CD4-positive, CD25-positive, alpha-beta regulatory T cell (primary cell): ENCODE results near the gene ACIN1. TPM values are rescaled to one million over a fixed set of nuclear protein-coding genes. Genes with fewer than 3 reads are reported as not detected.

Experiments used
- ATAC-seq, 2 donors: fragments of 150-1000 bp; cut with Tn5 transposase; one replicate each; pipeline ENCODE4 v1.10.0; 2021; ENCODE audit warnings: low read depth in 2 of 2, moderate number of reproducible peaks in 2 of 2, moderate library complexity in 1 of 2
- DNase-seq, 3 donors: peaks; one replicate each; pipeline versions ENCODE4 v3.0.0 to v3.0.0-alpha.2; 2012 to 2022; ENCODE audit warnings: mixed read lengths in 1 of 3
- H3K27ac ChIP-seq: one replicate; pipeline ENCODE4 v1.7.0; 2013; ENCODE audit warnings: mild to moderate bottlenecking, low read length; ENCODE audit not compliant: insufficient read depth, poor library complexity, severe bottlenecking
- H3K27me3 ChIP-seq: one replicate; pipeline ENCODE4 v1.7.0; 2013; ENCODE audit warnings: low read length; ENCODE audit not compliant: control insufficient read depth, insufficient read depth
- H3K36me3 ChIP-seq: one replicate; pipeline ENCODE4 v1.7.0; 2013; ENCODE audit warnings: mild to moderate bottlenecking, low read length, moderate library complexity; ENCODE audit not compliant: control insufficient read depth, insufficient read depth
- H3K4me1 ChIP-seq: 2 replicates; pipeline ENCODE4 v1.7.0; 2013; ENCODE audit warnings: mild to moderate bottlenecking, low read length; ENCODE audit not compliant: insufficient read depth, control insufficient read depth, poor library complexity, severe bottlenecking
- H3K4me3 ChIP-seq: one replicate; pipeline ENCODE4 v1.7.0; 2013; ENCODE audit warnings: low read depth, mild to moderate bottlenecking, low read length, moderate library complexity
- H3K9me3 ChIP-seq, 2 experiments: 1 replicate in 1 of 2; 2 replicates in 1 of 2; pipeline ENCODE4 v1.7.0; 2013; ENCODE audit warnings: low read length in 2 of 2, mild to moderate bottlenecking in 1 of 2, moderate library complexity in 1 of 2; ENCODE audit not compliant: control insufficient read depth in 2 of 2
- H3K27ac Mint-ChIP-seq, 3 donors: one replicate each; pipeline ENCODE4 v1.8.0; 2020 to 2022; ENCODE audit warnings: mild to moderate bottlenecking in 3 of 3, mixed read lengths in 3 of 3, moderate library complexity in 2 of 3
- H3K27me3 Mint-ChIP-seq: one replicate; pipeline ENCODE4 v1.8.0; 2022; ENCODE audit warnings: mild to moderate bottlenecking, mixed read lengths
- H3K36me3 Mint-ChIP-seq: one replicate; pipeline ENCODE4 v1.8.0; 2020; ENCODE audit warnings: mixed read lengths
- H3K4me1 Mint-ChIP-seq, 4 donors: one replicate each; pipeline ENCODE4 v1.8.0; 2020 to 2022; ENCODE audit warnings: mixed read lengths in 4 of 4, mild to moderate bottlenecking in 1 of 4
- H3K4me3 Mint-ChIP-seq, 4 donors: one replicate each; pipeline ENCODE4 v1.8.0; 2020 to 2022; ENCODE audit warnings: mild to moderate bottlenecking in 4 of 4, mixed read lengths in 4 of 4, moderate library complexity in 3 of 4
- H3K9me3 Mint-ChIP-seq, 7 donors: one replicate each; pipeline ENCODE4 v1.8.0; 2020 to 2022; ENCODE audit warnings: mixed read lengths in 7 of 7, mild to moderate bottlenecking in 3 of 7, moderate library complexity in 2 of 7
- polyA plus RNA-seq, 4 donors: library from polyadenylated mRNA; unstranded; fragments of 300-500 nt; fragmentation: Illumina TruSeq; gene quantifications; one replicate each; pipeline ENCODE4 v1.2.3, GENCODE V29; 2021
- total RNA-seq: library from RNA; stranded (reverse); gene quantifications from one replicate; pipeline ENCODE4 v1.2.3, GENCODE V29; 2022

Gene ACIN1
- total and polyA plus RNA-seq, 5 donors from 2014 or later: 6.8 to 340 (median 7.7) TPM

DNA sequence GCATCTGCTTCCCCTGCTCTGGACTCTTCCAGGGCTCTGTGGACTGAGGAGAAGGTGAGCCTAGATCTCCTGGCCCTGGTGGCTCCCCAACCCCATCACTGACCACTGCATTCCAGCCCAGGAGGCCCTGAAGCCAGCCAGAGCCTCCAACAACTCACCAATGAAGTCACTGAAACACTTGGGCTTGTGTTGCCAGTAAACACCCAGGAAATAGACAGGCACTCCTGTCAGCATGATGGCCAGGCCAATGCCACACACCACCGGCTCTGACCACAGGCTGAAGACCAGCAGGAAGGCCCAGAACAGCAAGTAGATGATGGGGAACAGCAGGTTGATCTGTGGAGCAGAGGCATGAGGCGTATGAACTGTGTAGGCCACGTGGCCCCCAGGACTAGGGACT, 32.9 kb upstream of the ACIN1 start:
- no peak overlapping the region for H3K27ac ChIP-seq
- peaks cover 2% of the 10 kb centered on the region for H3K27me3 ChIP-seq
- peaks cover 0 to 7% (median 3%) of the 10 kb centered on the region in 4 donors for H3K4me1 Mint-ChIP-seq
- H3K9me3 Mint-ChIP-seq: no peaks in the 10 kb centered on the region
- ATAC-seq: no peak
- H3K36me3 ChIP-seq: no peaks in the 10 kb centered on the region
- no peaks in the 10 kb centered on the region for H3K9me3 ChIP-seq
- DNase-seq: no peak
- H3K4me3 Mint-ChIP-seq: no peak overlapping the region
- no peak overlapping the region for H3K4me3 ChIP-seq
- H3K36me3 Mint-ChIP-seq: no peaks in the 10 kb centered on the region
- H3K4me1 ChIP-seq: no peaks in the 10 kb centered on the region
- H3K27me3 Mint-ChIP-seq: peaks cover 12% of the 10 kb centered on the region
- no peak overlapping the region for H3K27ac Mint-ChIP-seq

DNA sequence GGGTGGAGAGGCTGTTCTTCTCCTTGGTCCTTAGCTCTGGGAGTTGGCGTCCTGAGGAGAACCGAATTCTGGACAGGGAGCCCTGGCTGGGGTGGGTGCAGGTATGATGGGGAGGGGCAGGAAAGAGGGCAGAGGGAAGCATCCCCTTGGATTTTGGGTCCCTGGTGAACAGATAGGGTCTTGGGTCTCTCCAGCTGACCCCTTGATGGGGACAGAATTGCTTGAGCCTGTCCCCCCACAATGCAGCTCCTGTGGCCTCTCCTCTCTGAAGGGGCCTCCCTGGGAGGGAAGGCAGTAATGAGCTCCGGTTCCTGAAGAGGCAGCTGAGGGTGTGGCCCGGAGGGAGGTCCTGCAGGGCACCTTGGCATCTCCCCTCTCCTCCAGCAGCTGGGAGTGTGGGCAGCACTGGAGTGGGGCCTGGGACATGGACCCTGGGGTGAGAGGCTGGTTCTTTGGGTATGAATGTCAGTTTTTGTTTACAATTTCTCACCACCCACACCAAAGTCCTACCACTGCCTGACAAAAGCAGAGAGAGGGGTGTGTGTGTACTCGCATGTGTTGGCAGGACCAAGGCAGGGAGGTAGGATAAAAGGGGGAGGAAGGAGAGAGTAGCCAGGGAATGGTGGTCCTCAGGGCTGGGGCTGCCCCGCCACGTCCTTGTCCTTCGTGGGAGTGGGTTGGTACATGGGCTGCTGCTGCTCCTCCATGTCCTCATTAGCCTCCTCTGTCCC, 31.8 kb upstream of the ACIN1 start:
- Mint-ChIP-seq H3K4me3 (no peak overlapping the region), H3K27ac (no peak overlapping the region), H3K36me3 (no peaks in the 10 kb centered on the region), H3K9me3 (no peaks in the 10 kb centered on the region), H3K27me3 (peaks cover 12% of the 10 kb centered on the region), H3K4me1 (peaks cover 0 to 9% (median 4%) of the 10 kb centered on the region in 4 donors)
- no peak for ATAC-seq
- Histone ChIP-seq H3K27me3 (peaks cover 2% of the 10 kb centered on the region), H3K9me3 (no peaks in the 10 kb centered on the region), H3K4me1 (no peaks in the 10 kb centered on the region), H3K36me3 (no peaks in the 10 kb centered on the region), H3K4me3 (no peak overlapping the region), H3K27ac (no peak overlapping the region)
- DNase-seq: no peak

DNA sequence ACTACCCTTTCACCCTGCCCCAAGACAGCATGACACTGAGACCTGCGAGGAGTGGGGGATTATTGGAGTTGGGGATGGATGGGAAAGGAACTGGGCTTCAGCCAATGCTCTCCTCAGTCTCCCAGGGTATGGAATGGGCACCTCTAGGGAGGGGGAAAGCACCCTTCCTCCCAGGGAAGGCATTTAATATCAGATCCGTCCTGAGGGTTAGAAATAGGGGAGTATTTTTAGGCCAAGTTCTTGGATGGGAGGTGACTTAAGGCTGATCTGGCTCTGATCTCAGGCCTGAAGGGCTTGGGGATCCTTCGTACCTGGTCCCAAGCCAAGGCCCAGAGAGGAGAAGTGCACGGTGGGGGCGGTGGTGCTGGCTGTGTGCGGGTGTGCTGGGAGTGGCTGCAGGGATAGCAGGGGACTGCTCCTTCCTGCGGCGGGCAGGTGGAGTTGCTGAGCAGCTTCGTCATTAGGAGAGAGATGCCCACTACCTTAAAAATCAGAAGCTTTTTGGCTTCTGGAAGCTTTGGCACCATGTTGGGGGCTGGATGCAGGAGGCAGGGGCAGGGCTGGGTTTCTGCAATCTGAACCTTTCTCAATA, 31.1 kb upstream of the ACIN1 start:
- Histone ChIP-seq H3K4me1 (peaks cover 7% of the 10 kb centered on the region), H3K9me3 (no peaks in the 10 kb centered on the region), H3K27me3 (peaks cover 2% of the 10 kb centered on the region), H3K27ac (no peak overlapping the region), H3K36me3 (no peaks in the 10 kb centered on the region), H3K4me3 (no peak overlapping the region)
- Mint-ChIP-seq H3K4me3 (no peak overlapping the region), H3K9me3 (no peaks in the 10 kb centered on the region), H3K4me1 (peaks cover 0 to 16% (median 9%) of the 10 kb centered on the region in 4 donors), H3K27ac (no peak overlapping the region), H3K36me3 (no peaks in the 10 kb centered on the region), H3K27me3 (peaks cover 8% of the 10 kb centered on the region)
- no peak for ATAC-seq
- DNase-seq: no peak

DNA sequence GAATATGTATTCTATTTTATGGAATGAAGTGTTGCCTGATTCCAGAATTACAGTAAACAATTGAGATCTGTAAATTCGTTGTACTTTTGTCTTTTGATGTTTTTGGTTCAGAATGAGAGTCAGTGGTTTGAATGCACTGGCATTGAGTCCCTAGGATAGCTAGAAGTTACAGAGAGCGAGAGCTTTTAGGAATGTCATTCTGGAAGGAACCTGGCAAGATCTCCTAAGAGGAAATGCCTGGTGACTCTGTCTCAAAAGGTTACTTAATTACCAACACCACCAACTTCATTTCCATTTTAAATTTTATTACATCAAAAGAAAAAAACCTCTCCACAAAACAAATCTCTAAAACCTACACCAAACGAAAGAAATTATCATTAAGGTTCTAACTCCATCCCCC, 30.1 kb upstream of the ACIN1 start:
- no peaks in the 10 kb centered on the region for H3K36me3 Mint-ChIP-seq
- H3K4me3 Mint-ChIP-seq: no peak overlapping the region
- peak overlapping the region in 1 of 3 donors; percentile 28 for H3K27ac Mint-ChIP-seq
- no peaks in the 10 kb centered on the region for H3K9me3 Mint-ChIP-seq
- H3K4me3 ChIP-seq: no peak overlapping the region
- H3K27me3 ChIP-seq: no peaks in the 10 kb centered on the region
- H3K4me1 ChIP-seq: peaks cover 17% of the 10 kb centered on the region
- H3K27me3 Mint-ChIP-seq: no peaks in the 10 kb centered on the region
- H3K27ac ChIP-seq: no peak overlapping the region
- H3K36me3 ChIP-seq: no peaks in the 10 kb centered on the region
- DNase-seq: no peak
- H3K9me3 ChIP-seq: no peaks in the 10 kb centered on the region
- H3K4me1 Mint-ChIP-seq: peaks cover 0 to 26% (median 18%) of the 10 kb centered on the region in 4 donors
- ATAC-seq: no peak

DNA sequence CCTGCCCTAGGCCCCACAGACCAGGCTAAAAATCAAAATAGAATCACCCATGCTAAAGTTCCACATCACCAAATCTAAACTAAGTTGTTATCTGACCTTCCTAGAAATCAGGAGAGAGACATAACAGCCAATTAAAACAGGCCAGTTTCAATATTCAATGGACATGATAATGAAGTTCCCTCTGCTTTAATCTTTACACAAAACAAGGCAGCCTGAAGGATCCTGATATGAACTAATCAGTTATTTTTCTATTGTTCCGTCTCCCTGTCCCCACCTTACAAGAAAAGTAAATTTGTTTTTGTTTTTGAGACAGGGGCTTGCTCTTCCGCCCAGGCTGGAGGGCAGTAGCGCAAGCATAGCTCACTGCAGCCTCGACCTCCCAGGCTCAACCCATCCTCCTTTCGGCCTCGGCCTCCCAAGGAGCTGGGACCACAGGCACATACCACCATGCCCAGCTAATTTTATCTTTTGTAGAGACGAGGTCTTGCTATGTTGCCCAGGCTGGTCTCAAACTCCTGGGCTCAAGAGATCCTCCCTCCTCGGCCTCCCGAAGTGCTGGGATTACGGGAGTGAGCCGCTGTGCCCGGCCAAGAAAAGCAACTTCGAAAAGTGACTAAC, 29.5 kb upstream of the ACIN1 start:
- Mint-ChIP-seq H3K4me3 (no peak overlapping the region), H3K27me3 (no peaks in the 10 kb centered on the region), H3K9me3 (no peaks in the 10 kb centered on the region), H3K27ac (no peak overlapping the region), H3K36me3 (no peaks in the 10 kb centered on the region), H3K4me1 (peaks cover 0 to 31% (median 22%) of the 10 kb centered on the region in 4 donors)
- no peaks in the 10 kb centered on the region for H3K27me3 ChIP-seq
- no peak for ATAC-seq
- H3K4me1 ChIP-seq: peaks cover 22% of the 10 kb centered on the region
- H3K27ac ChIP-seq: no peak overlapping the region
- DNase-seq: no peak
- H3K4me3 ChIP-seq: no peak overlapping the region
- no peaks in the 10 kb centered on the region for H3K9me3 ChIP-seq
- no peaks in the 10 kb centered on the region for H3K36me3 ChIP-seq

DNA sequence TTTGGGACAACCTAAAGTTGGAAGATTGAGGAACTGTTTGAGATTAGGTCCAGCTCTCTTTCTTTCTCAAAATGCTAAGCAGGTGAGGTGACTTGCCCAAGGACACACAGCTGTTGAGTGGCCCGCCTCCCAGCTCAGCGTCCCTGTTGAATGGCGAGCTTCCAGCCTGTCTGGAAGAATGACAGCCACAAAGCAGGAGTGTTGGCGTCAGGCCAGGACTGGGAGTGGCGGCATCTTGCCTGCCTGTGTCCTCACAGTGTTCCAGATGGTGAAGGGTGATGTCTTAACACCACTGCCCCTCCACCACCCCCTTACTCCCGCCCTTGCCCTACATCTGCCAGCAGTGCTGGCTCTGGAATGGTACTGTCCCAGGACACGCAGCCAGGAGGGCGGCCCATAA, 28.5 kb upstream of the ACIN1 start:
- Histone ChIP-seq H3K4me1 (peaks cover 30% of the 10 kb centered on the region), H3K36me3 (no peaks in the 10 kb centered on the region), H3K4me3 (no peak overlapping the region), H3K27me3 (no peaks in the 10 kb centered on the region), H3K27ac (no peak overlapping the region), H3K9me3 (no peaks in the 10 kb centered on the region)
- DNase-seq (no peak), ATAC-seq (no peak)
- peak overlapping the region in 1 of 3 donors; percentile 71 for H3K27ac Mint-ChIP-seq
- peaks cover 4% of the 10 kb centered on the region for H3K27me3 Mint-ChIP-seq
- no peak overlapping the region for H3K4me3 Mint-ChIP-seq
- peaks cover 0 to 39% (median 25%) of the 10 kb centered on the region in 4 donors for H3K4me1 Mint-ChIP-seq
- H3K9me3 Mint-ChIP-seq: no peaks in the 10 kb centered on the region
- H3K36me3 Mint-ChIP-seq: no peaks in the 10 kb centered on the region

DNA sequence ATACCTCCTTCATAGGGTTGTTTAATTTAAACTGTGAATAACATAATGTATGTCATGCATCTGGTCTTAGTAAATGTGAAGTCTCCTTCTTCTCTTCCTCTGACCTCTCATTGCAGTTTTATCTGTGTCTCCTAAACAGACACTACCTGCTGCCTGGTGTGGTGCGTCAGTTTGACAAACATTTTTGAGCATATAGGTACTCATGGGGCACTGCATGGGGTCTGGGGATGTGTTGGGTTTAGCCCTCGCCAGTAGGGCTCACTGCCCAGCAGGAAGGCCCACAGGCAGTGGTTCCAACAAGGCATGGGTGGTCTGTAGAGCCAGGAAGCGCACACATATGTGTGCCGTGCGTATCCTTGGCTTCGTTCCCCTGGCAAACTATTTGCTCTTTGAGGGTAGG, 27.1 kb upstream of the ACIN1 start:
- no peak overlapping the region for H3K4me3 Mint-ChIP-seq
- H3K27ac Mint-ChIP-seq: no peak overlapping the region
- no peaks in the 10 kb centered on the region for H3K9me3 Mint-ChIP-seq
- H3K36me3 ChIP-seq: no peaks in the 10 kb centered on the region
- no peaks in the 10 kb centered on the region for H3K27me3 ChIP-seq
- DNase-seq: no peak
- H3K4me1 Mint-ChIP-seq: peaks cover 0 to 38% (median 24%) of the 10 kb centered on the region in 4 donors
- ATAC-seq: no peak
- H3K4me1 ChIP-seq: peaks cover 34% of the 10 kb centered on the region
- H3K27ac ChIP-seq: no peak overlapping the region
- no peak overlapping the region for H3K4me3 ChIP-seq
- no peaks in the 10 kb centered on the region for H3K9me3 ChIP-seq
- H3K27me3 Mint-ChIP-seq: peaks cover 4% of the 10 kb centered on the region
- no peaks in the 10 kb centered on the region for H3K36me3 Mint-ChIP-seq
